Measurements from ENCODE around the gene DCST1.

DCST1 gene

DNA sequence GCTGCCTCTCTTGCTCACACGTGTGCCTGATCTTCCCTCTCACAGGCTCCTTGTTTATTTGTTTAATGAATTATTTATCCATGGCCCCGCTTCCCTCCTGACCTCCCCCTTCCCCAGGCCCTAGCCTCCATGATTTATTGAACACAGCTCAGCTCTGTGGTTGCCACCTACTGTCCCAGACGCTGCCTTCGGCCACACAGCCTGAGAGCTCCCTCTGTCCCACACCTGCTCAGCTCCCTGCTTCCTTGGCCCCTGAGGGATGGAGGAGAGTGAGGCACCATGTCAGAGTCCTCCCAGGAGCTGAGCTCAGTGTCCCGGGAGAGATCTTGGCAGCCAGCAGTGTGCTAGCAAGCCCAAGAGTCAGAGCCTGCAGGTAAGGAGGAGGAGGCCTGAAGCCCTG, 41.9 kb downstream of the DCST1 start:
- no peak for DNase-seq (ENCODE audit: low spot score)

DNA sequence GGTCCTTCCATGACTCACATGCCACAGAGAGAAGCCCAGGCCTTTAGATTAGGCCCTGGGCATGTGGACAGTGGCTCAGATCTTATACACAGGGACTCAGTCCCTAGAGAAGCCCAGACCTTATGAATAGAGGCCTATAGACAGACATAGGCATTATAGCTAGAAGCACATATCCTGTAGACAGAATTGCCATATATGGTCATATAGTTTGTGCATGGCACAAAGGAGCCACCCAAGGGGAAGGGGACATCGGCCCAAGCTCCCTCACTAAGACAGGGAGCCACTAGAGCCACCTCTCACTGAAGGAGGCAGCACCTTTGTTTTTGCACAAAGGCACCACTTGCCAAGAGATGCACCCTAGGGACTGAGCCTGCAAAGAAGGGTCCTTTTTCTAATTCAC, 42.7 kb downstream of the DCST1 start:
- DNase-seq (ENCODE audit: low spot score), result no peak

DNA sequence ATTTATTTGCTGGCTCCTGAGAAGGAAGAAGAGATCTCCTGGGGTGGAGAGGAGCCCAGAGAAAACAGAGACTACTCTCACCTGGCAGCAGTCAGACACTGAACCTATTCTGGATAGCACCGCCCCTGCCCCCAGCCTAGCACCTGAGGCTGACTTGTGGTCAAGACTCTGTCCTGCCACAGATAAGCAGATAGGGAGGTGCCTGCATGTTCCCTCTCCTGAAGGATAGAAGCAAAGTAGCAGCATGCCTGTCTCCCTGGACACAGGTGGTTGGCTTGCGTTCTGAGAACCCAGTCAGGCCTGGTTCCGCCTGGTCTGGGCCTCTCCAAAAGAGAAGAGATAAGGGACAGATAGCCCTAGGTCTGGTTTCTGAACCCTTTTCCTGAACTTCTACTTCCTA, 43.7 kb downstream of the DCST1 start:
- no peak for DNase-seq (ENCODE audit: low spot score)

DNA sequence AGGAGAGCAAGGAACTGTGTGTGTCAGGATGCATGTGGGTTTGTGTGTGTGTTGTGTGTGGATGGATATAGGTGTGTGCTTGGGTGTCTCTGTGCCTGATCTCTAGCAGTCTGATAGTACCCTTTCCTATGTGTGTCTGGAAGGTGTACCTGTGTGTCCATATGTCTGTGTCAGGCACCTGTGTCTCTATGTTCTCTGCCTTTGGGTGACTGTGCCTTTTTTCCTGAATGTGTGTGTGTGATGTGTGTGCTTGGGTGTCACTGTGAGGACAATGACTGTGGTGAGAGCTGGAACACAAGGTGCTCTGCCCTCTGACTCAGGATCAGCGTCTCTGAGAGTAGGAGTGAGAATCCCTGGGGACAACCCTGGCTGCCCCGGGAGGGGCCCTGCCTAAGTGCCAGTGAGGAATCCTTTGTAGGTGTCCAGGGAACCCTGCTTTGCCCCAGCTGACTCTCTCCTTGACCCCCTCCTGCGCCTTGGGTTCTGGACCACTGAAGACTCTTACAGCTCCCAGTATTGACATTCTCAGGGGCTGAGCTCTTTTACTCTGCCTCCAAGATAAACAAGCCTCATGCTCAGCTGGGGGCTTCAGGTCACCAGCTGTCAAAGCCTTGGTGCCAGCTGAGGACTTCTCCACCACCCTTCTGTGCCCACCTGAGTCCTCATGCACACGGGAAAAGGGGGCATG, 44.3 kb downstream of the DCST1 start:
- DNase-seq (ENCODE audit: low spot score), result no peak

DNA sequence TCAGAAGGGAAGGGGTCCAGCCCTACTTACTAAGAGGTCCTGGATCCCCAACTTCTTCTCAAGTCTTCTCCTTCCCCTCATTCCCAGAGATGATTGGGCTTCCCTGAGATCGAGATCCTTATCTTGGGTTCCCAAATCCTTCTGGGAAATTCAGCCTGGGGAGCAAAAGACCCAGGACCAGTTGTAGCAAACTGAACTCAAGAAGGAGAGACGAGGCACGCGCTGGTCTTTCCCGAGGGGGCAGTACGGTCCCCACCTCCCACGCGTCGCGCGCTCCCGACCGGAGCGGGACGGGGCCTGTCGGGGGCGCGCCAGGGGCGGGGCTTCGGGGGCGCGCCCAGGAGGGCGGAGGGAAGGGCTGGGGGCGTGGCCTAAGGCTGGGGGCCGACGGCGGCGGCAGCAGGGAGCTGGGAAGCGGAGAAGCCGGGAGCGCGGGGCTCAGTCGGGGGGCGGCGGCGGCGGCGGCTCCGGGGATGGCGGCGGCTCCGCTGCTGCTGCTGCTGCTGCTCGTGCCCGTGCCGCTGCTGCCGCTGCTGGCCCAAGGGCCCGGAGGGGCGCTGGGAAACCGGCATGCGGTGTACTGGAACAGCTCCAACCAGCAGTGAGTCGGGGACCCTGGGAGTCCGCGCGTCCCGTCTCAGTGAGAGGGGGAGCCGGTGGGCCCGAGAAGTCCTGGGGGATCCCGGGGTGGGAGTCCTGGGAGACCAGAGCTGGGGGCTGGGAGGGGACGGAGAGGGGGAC, 45.0 kb downstream of the DCST1 start, which contains the start of gene EFNA3:
Gene EFNA3 (plus strand): TSS at position 369 of the 741 bp plus-strand sequence. CDS start 105 bp downstream, at position 474.
- peak; percentile 41 for DNase-seq (ENCODE audit: low spot score)

DNA sequence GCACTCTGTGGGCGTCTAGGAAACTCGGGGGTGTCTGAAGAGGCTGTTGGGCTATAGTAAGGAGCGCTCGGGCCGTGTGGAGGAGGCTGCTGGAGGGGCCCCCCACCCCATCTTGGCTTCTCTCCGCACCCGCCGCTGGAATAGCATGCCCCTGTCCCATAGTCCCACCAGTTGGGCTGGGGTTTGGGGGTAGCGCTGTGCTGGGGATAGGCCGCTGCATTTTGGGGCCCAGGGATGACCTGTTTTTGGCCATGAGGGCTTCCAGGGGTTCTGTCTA, 45.5 kb downstream of the DCST1 start:
- no peak for DNase-seq (ENCODE audit: low spot score)

DNA sequence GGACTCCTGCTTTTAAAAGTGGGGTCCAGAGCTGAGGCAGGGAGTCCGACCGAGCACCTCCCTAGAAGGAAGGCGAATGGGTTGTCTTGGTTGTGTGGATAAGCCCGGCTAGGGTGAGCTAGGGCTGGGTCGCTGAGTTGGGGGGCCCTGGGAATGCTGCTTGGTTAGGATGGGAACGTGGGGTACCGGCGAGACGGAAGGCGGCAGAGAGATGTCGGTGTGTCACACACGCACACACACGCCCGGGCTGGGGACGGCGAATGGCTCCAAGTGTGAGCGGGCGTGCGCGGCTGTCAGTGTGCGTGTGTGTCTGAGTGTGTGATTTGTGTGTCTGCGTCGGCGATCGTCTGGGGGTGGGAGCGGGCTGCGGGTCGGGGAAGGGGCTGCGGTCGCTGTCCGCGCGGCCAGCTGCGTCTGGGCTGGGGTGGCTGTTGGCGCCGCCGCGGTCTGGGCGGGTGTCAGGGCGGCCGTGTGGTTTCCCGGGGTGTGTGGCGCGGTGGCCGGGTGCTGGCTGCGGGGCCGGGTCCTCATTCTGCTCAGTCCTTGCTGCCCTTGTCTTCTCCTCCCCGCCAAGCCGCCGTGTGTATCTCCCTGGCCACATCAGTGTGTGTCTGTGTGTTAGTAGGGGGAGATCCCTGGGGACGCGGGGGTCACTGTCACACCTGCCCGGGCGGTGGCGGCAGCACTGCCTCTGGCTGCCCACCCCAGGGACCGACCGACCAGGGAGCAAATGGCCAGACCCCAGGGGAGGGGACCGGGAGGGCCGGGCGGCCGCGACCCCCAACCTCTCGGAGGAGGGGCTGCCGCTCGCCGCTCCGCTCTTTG, 46.1 kb downstream of the DCST1 start:
- no peak for DNase-seq (ENCODE audit: low spot score)

DNA sequence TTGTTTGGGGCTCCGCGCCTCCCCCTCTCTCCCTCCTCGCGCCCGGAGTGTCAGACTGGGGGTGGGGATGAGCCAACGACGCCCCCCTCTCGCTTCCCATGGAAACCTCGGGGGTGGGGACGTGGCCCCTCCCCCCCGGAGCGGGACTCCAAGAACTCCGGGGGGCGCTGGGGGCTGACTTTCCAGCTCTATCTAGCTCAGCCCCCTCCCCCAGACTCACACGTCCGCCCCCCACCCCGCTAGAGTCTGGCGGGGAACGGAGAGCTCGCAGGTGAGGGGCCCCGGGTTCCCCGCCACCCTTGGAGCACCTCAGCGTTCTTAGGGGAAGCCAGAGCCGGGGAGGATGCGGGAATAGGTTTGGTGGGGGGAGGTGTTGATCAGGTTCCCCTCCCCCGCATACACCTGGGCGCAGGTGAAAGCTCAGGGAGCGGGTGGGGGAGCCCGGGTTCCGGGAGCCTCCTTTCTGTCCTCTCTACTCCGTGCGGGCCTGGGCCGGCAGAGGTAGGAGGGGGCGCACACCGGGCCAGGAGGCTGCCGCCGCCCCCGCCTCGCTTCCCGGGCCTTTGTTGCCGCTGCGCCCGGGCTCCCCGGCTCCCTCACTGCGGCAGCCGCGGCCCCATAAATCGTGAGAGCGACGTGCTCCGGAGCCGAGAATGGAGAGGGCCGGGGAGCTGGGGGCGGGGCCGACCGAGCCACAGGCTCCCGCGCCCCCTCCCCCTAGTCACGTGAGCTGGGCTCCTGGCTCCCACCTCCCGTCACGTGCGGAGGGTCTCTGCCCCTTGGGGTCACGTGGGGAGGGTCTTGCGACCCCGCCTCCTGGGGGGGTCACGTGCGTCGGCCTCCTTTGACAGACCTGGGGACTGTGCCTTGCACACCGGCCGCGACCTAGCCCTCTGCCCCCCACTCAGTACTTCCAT, 46.9 kb downstream of the DCST1 start:
- no peak for DNase-seq (ENCODE audit: low spot score)

DNA sequence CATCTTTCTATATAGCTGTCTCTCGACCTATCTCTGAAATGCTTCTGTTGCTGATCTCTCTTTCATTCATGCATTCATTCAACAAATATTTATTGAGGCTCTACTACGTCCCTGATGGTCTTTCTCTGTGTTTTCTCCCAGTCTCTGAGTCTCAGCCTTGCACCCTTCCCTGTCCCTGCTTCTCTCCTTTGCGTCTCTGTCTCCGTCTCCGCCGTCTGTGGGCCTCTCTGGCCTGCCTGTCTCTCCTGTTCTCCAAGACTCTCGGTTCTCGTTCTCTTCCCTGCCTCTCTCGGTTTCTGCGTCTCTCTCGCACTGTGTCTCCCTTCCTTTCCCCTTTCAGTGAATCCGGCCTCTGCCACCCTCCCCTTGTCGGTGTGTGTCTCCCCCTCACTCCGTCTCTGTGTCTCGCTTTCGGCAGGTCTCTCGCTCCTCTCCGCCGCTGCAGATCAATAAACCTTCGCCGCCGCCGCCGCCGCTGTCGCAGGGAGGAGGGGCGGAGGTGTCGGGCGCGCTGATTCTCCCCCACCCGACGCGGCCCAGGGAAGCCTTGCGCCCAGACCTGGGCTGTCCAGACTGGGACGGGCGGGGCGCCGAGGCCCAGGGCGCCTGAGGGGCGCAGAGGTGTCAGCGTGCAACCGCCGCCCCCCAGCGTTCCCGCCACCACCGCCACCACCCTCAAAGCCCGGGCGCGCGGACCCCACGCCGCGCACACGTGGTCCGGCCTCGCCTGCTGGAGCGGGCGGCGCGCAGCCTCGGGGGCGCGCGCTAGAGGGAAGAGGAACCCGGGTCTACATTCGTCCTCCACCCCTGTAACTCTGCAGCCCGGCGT, 48.1 kb downstream of the DCST1 start:
- DNase-seq (ENCODE audit: low spot score), result no peak

DNA sequence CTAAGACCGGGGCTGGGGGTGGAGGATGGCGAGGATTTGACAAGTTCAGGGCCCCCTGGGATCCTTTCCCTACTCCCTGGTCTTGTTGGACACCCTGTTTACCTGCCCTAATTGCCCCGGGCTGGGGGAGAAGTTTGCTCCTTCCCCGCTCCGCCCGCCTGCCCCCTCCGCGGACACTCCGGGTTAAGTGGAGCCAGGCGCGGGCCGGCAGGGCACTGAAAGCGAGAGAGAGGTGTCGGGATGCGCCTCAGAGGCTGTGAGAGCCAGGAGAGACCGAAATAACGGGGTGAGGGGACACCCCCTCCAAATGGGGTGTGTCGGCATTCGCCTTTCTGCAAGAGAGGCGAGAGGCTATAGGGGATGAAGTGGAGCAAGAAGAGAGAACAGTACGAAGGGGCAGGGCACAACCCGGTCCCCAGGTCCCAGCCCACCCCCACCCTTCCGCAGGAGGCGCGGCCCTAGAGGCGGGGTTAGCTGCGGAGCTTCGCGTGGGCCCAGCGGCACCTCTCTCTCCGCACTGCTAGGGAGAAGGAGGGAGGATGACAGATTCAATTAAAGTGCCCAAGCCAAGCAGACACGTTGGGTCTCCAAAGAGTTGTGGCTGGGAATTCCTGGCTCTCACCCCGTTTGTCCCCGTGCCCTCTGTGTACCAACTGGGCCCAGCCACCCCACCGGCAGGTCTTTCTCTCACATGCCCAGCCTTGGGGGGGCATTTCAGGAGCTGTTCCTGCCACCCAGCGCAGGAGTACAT, 48.9 kb downstream of the DCST1 start:
- DNase-seq (ENCODE audit: low spot score), result no peak

DNA sequence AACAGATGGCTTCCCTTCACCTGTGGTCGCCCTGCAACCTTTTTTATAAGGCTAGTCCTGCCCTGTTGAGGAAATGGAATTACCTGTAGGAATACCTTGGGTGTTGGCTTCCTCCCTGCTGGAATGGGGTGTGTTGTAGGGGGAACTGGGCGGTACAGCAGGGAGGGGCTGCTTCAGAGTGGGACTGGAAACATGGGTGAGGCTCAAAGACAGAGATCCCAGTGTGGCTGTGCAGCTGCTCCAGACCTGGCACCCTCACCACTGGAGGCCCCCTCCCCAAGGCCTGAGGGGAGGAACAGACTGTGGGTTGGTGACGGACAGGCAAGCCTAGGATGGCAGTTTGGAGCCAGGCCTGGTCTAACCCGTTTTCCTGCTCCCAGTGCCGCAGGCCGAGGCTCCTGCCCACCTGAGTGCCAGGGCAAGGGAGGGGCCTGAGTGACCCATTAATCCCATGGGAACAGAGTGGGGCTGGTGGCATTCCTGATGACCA, 49.5 kb downstream of the DCST1 start:
- no peak for DNase-seq (ENCODE audit: low spot score)

DNA sequence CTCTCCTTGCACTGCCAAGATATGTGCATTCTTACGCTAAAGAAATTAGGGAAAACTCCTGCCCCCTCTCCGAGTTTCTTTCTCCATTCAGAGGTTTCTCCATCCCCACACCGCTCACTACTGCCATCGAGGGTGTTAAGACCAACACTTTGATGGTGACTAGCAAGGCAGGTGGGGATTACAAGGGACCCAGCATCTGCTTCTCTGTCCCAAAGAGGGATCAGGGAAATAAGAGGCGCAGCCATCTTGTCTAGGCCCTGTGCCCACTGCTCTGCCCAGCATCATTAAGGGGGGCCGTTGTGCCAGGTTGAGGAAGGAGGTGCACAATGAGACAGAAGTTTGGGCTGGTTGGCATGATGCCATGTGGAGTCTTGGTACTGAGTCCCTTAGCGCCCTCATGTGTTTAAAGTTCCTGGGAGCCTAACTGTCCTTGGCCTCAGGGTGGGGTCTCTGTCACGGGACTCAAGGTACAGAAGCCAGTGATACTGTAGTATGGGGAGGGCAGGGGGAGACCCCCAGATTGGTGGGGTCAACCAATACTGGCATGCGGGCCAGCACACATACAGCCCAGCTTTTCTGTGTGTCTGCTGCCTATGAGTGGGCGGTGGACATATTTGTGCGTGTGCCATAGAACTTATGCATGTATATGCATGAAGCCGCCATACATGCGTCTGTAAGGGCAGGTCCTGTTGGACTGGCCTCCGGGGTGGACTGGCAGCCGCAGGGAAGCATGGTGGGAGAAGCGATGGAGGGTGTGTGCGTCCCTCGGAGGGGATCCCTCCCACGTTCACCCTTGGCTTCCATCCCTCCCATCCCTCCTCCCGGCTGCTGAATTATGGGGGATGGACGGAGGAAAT, 50.5 kb downstream of the DCST1 start:
- DNase-seq (ENCODE audit: low spot score), result peak; percentile 55

DNA sequence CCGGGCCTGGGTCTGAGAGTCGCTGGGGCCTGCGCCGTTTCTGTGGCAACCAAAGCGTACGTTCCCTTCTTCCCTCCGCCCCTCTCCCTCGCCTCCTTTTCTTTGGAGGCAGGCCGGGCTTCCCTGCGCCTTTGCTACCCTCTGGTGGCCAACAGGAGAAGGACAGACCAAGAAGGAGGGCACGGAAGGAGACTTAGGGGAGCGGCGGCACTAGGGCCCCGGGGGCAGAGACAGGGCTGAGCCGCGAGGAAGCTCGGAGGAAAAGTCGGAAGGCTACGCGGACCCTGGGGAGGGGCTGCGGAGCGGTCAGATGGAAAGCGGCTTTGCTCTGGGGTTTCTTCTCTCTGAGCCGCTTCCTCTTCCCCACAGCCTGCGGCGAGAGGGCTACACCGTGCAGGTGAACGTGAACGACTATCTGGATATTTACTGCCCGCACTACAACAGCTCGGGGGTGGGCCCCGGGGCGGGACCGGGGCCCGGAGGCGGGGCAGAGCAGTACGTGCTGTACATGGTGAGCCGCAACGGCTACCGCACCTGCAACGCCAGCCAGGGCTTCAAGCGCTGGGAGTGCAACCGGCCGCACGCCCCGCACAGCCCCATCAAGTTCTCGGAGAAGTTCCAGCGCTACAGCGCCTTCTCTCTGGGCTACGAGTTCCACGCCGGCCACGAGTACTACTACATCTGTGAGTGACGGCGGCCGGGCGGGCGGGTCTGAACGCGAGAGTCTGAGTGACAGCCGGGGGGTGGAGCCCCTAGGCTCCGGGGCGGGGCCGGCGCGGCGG, 51.3 kb downstream of the DCST1 start:
- DNase-seq (ENCODE audit: low spot score), result peak; percentile 95

DNA sequence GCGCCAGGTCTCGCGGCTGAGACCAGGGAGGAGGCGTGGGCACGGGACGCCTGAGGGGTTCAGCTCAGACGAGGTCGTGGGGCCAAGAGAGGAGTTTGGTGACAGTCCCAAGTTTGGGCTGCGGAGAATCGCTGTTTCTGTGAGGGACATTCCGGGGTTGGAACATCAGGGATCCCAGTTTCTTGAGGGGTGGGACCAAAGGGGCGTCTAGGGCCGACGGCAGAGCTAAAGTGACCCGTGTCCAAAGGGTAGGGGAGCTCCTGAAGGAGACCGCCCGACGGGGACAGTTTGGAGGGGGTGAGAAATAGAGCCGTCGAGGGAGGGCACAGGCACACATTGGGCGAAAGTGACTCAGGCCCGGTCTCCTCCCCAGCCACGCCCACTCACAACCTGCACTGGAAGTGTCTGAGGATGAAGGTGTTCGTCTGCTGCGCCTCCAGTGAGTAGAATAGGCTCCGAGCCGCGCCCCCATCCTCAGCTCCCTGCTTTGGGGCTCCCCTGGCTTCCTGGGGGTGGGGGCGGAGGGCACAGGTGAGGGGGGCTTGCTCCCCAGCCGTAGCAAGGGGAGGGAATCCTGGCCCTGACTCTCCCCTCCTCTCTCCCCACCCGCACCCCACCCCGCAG, 52.0 kb downstream of the DCST1 start:
- peak; percentile 30 for DNase-seq (ENCODE audit: low spot score)

DNA sequence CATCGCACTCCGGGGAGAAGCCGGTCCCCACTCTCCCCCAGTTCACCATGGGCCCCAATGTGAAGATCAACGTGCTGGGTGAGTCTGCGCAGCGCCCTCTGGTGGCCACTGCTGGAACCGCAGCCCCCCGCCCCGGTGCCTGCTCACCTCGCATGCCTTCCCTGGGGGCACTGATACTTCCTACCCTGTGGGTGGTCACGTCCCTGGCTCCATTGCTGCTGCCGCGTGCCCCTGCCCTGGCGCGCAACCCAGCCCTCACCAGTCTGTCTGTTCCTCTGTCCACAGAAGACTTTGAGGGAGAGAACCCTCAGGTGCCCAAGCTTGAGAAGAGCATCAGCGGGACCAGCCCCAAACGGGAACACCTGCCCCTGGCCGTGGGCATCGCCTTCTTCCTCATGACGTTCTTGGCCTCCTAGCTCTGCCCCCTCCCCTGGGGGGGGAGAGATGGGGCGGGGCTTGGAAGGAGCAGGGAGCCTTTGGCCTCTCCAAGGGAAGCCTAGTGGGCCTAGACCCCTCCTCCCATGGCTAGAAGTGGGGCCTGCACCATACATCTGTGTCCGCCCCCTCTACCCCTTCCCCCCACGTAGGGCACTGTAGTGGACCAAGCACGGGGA, 52.6 kb downstream of the DCST1 start:
- peak; percentile 35 for DNase-seq (ENCODE audit: low spot score)

DNA sequence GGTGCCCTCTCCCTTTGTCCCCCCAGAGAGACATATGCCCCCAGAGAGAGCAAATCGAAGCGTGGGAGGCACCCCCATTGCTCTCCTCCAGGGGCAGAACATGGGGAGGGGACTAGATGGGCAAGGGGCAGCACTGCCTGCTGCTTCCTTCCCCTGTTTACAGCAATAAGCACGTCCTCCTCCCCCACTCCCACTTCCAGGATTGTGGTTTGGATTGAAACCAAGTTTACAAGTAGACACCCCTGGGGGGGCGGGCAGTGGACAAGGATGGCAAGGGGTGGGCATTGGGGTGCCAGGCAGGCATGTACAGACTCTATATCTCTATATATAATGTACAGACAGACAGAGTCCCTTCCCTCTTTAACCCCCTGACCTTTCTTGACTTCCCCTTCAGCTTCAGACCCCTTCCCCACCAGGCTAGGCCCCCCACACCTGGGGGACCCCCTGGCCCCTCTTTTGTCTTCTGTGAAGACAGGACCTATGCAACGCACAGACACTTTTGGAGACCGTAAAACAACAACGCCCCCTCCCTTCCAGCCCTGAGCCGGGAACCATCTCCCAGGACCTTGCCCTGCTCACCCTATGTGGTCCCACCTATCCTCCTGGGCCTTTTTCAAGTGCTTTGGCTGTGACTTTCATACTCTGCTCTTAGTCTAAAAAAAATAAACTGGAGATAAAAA, 53.4 kb downstream of the DCST1 start:
- no peak for DNase-seq (ENCODE audit: low spot score)
